Endodermal cell (in vitro differentiated cells): ENCODE data around the gene CETN3. TPM values are rescaled to one million over a fixed set of nuclear protein-coding genes. Genes with fewer than 3 reads are reported as not detected.
"Not testable (repeated sequence)": the region's sequence is repeated elsewhere in the genome, so short reads cannot be mapped to it uniquely, and the experiment has no call there.

Source experiments
- DNase-seq: peaks from one replicate; pipeline ENCODE4 v3.0.0-alpha.2; 2017
- H3K27ac ChIP-seq: 2 replicates; pipeline ENCODE4 v1.5.1; 2013; ENCODE audit warnings: mild to moderate bottlenecking, low read depth, low read length, moderate library complexity
- H3K27me3 ChIP-seq: 2 replicates; pipeline ENCODE4 v1.6.1; 2013; ENCODE audit warnings: mild to moderate bottlenecking, low read length, moderate library complexity; ENCODE audit not compliant: insufficient read depth, control insufficient read depth, poor library complexity, severe bottlenecking
- H3K36me3 ChIP-seq: 2 replicates; pipeline ENCODE4 v1.7.0; 2013; ENCODE audit warnings: mild to moderate bottlenecking, low read length, moderate library complexity; ENCODE audit not compliant: control insufficient read depth, insufficient read depth
- H3K4me1 ChIP-seq: one replicate; pipeline ENCODE4 v1.7.0; 2013; ENCODE audit warnings: low read length; ENCODE audit not compliant: control insufficient read depth, insufficient read depth
- H3K4me3 ChIP-seq: 2 replicates; pipeline ENCODE4 v1.5.1; 2013; ENCODE audit warnings: mild to moderate bottlenecking, low read length, moderate library complexity
- H3K9ac ChIP-seq: 2 replicates; pipeline ENCODE4 v1.6.1; 2013; ENCODE audit warnings: mild to moderate bottlenecking, low read length, moderate library complexity; ENCODE audit not compliant: poor library complexity, severe bottlenecking; ENCODE audit errors: extremely low read depth
- H3K9me3 ChIP-seq: 2 replicates; pipeline ENCODE4 v1.6.1; 2013; ENCODE audit warnings: mild to moderate bottlenecking, low read length, moderate library complexity; ENCODE audit not compliant: control insufficient read depth
- H3K27ac Mint-ChIP-seq: 2 replicates; pipeline ENCODE4 v1.8.0; 2020; ENCODE audit warnings: mixed read lengths
- H3K27me3 Mint-ChIP-seq: 2 replicates; pipeline ENCODE4 v1.8.0; 2021; ENCODE audit warnings: mild to moderate bottlenecking, mixed read lengths; ENCODE audit not compliant: insufficient read depth
- H3K36me3 Mint-ChIP-seq: 2 replicates; pipeline ENCODE4 v1.8.0; 2020; ENCODE audit warnings: low read depth, mixed read lengths
- H3K4me1 Mint-ChIP-seq: 2 replicates; pipeline ENCODE4 v1.8.0; 2020; ENCODE audit warnings: mixed read lengths
- H3K4me3 Mint-ChIP-seq: 2 replicates; pipeline ENCODE4 v1.8.0; 2020; ENCODE audit warnings: mild to moderate bottlenecking, moderate library complexity, mixed read lengths
- H3K9me3 Mint-ChIP-seq: 2 replicates; pipeline ENCODE4 v1.8.0; 2020; ENCODE audit warnings: mild to moderate bottlenecking, mixed read lengths
- WGBS, 2 experiments: methylation state at CpG; one replicate each; pipeline versions ENCODE4 v1.1.5 to v1.1.7; 2013; ENCODE audit warnings: missing lambda C conversion rate in 2 of 2, mixed read lengths in 1 of 2; ENCODE audit not compliant: insufficient coverage in 1 of 2, insufficient read length in 1 of 2; 5-methylcytosine and 5-hydroxymethylcytosine counted together
- total RNA-seq, 2 donors: library from RNA; stranded (reverse); fragmentation: NEBNext Ultra II Directional in 1 of 2; extraction: Animal tissue kit (Norgen Biotek cat#: 25700) in 1 of 2; gene quantifications; 2 replicates in 1 of 2; 3 replicates in 1 of 2; pipeline ENCODE4 v1.2.1, GENCODE V29; 2021
- TF ChIP-seq, protein P1 (sequence below): fragments of 200-600 bp; sonication (generic); conservative IDR thresholded peaks from 2 replicates; pipeline ENCODE4 v1.5.0; 2021; ENCODE audit warnings: antibody characterized with exemption, mild to moderate bottlenecking

Gene CETN3
- total RNA-seq, 2 donors from 2014 or later, result 50.7 to 65.1 TPM

DNA sequence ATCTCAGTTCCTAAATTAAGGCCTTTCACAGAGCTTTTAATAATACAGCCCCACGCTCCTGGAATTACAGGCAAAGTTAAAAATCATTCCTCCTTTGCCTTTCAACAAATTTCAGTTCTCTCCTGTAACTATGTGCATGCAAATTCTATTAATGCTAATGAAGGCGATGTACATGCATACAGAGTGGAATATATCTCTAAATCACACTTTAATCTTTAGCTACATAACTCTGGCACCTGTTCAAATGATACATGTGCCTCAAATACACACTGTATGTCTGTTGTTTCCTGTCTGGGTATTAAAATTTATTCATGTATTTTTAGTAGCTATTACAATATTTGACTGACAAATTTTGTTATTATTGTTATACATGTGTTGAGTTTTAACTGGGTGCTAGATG lies 30.8 kb downstream of the CETN3 start:
- Mint-ChIP-seq H3K27ac (no peak overlapping the region), H3K27me3 (no peaks in the 10 kb centered on the region), H3K36me3 (no peaks in the 10 kb centered on the region), H3K4me1 (no peaks in the 10 kb centered on the region), H3K4me3 (no peak overlapping the region), H3K9me3 (peaks cover 4% of the 10 kb centered on the region)
- no peak overlapping the region for H3K9ac ChIP-seq
- H3K36me3 ChIP-seq, result no peaks in the 10 kb centered on the region
- no peak overlapping the region for H3K4me3 ChIP-seq
- H3K9me3 ChIP-seq, result no peaks in the 10 kb centered on the region
- no peaks in the 10 kb centered on the region for H3K27me3 ChIP-seq
- no peak overlapping the region for H3K27ac ChIP-seq
- no peak for DNase-seq
- TF ChIP-seq, protein P1, sequence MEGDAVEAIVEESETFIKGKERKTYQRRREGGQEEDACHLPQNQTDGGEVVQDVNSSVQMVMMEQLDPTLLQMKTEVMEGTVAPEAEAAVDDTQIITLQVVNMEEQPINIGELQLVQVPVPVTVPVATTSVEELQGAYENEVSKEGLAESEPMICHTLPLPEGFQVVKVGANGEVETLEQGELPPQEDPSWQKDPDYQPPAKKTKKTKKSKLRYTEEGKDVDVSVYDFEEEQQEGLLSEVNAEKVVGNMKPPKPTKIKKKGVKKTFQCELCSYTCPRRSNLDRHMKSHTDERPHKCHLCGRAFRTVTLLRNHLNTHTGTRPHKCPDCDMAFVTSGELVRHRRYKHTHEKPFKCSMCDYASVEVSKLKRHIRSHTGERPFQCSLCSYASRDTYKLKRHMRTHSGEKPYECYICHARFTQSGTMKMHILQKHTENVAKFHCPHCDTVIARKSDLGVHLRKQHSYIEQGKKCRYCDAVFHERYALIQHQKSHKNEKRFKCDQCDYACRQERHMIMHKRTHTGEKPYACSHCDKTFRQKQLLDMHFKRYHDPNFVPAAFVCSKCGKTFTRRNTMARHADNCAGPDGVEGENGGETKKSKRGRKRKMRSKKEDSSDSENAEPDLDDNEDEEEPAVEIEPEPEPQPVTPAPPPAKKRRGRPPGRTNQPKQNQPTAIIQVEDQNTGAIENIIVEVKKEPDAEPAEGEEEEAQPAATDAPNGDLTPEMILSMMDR, result no peak
- 92% methylated on average over 2 of the region's 2 CpGs; no CpG with 5 or more reads in 1 of the 2 experiments for WGBS, 2 experiments
- H3K4me1 ChIP-seq, result no peaks in the 10 kb centered on the region

DNA sequence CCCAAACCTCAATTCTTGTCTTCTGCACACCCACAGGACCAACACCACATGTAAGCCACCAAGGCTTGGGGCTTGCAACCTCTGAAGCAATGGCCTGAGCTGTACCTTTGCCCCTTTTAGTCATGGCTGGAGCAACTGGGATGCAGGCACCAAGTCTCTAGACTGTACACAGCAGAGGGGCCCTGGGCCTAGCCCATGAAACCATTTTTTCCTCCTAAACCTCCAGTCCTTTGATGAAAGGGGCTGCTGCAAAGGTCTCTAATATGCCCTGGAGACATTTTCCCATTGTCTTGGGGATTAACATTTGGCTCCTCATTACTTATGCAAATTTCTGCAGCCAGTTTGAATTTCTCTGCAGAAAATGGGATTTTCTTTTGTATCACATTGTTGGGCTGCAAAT lies 38.3 kb downstream of the CETN3 start:
- DNase-seq, H3K4me1 ChIP-seq, H3K4me1 Mint-ChIP-seq, H3K4me3 Mint-ChIP-seq, H3K36me3 ChIP-seq, H3K27ac Mint-ChIP-seq, H3K27me3 ChIP-seq, H3K27ac ChIP-seq, H3K27me3 Mint-ChIP-seq, H3K9ac ChIP-seq, H3K4me3 ChIP-seq: not testable (repeated sequence)
- Mint-ChIP-seq H3K9me3 (peaks cover 40% of the 10 kb centered on the region), H3K36me3 (peaks cover 11% of the 10 kb centered on the region)
- peaks cover 29% of the 10 kb centered on the region for H3K9me3 ChIP-seq

DNA sequence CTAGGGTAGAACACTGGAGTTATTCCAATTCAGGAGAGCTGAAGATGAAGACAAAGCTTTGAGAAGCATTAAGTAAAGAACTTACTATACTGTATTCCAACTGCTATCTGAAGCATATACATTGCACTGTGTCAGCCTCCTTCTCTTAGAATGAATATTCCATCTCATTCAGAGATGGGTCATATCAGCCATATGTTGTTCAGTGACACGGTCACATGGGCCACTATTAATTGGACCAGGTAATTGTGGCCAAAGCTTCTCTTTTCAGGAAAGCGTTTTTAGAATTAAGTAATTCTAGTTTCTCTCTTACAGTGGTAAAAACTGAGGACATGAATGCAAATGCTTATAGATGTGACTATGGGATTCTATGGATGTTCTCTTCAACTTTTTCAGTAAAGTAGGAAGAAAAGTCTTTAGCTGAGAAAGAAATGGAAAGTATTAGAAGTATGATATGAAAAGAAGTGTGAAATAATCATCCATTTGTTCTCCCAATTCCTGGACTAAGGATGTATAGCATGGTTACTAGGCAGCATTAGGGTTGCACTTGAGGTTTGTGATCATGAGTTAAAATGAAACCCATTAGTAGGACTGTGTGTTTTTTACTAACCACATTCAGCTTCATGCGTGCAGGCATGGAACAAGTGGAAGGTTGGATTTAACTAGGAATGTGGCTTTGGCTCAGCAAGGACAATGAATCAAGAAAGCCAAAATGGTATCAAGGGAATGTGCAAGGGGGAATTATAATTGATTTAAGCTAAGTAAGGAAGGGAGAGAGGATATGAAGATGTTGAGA lies 40.9 kb downstream of the CETN3 start:
- Histone ChIP-seq H3K27me3 (no peaks in the 10 kb centered on the region), H3K4me3 (no peak overlapping the region), H3K36me3 (no peaks in the 10 kb centered on the region), H3K9ac (no peak overlapping the region), H3K9me3 (peaks cover 29% of the 10 kb centered on the region), H3K4me1 (no peaks in the 10 kb centered on the region), H3K27ac (no peak overlapping the region)
- Mint-ChIP-seq H3K27ac (no peak overlapping the region), H3K4me1 (peaks cover 3% of the 10 kb centered on the region), H3K36me3 (peaks cover 11% of the 10 kb centered on the region), H3K4me3 (no peak overlapping the region), H3K27me3 (no peaks in the 10 kb centered on the region), H3K9me3 (peaks cover 43% of the 10 kb centered on the region)
- TF ChIP-seq, protein P1, result no peak
- 92 to 96% methylated on average over 3 of the region's 3 CpGs for WGBS, 2 experiments
- no peak for DNase-seq
